Ramos (cell line): ENCODE results near the gene ARFRP1.

Experiments used
- in situ Hi-C: fragments of 300-500 bp; cut with MboI; formaldehyde crosslinking; loops from one replicate; pipeline ENCODE4 v1.14.3; 2022; ENCODE audit warnings: low sequenced_read_pairs; ENCODE audit not compliant: unreplicated experiment

Gene ARFRP1

GRCh38 chr20:63744158-63744557, 36.4 kb upstream of the ARFRP1 start:
- in situ Hi-C loops = no loop called here

GRCh38 chr20:63743210-63743970, 35.6 kb upstream of the ARFRP1 start:
- in situ Hi-C loops = no loop called here

GRCh38 chr20:63742381-63743024, 34.7 kb upstream of the ARFRP1 start:
- in situ Hi-C loops = no loop called here

- in situ Hi-C loops = no loop called here
Observed at GRCh38 chr20:63741676-63742380, 34.1 kb upstream of the ARFRP1 start.

GRCh38 chr20:63741354-63741675, 33.5 kb upstream of the ARFRP1 start:
- in situ Hi-C loops = no loop called here

GRCh38 chr20:63740627-63741353, 33.0 kb upstream of the ARFRP1 start:
- in situ Hi-C loops = no loop called here

GRCh38 chr20:63740070-63740626, 32.4 kb upstream of the ARFRP1 start:
- in situ Hi-C loops = no loop called here

GRCh38 chr20:63739130-63740069, 31.6 kb upstream of the ARFRP1 start, which contains the start of gene SLC2A4RG:
Gene SLC2A4RG (plus strand): TSS chr20:63739776. CDS start chr20:63739913, 137 bp downstream.
- in situ Hi-C loops = no loop called here

- in situ Hi-C loops = no loop called here
Observed at GRCh38 chr20:63738687-63739129, 30.9 kb upstream of the ARFRP1 start.

GRCh38 chr20:63737945-63738686, 30.3 kb upstream of the ARFRP1 start:
- in situ Hi-C loops = no loop called here

- in situ Hi-C loops = no loop called here
Observed at GRCh38 chr20:63737695-63737944, 29.8 kb upstream of the ARFRP1 start.

GRCh38 chr20:63736893-63737694, 29.3 kb upstream of the ARFRP1 start:
- in situ Hi-C loops = no loop called here

GRCh38 chr20:63735859-63736718, 28.3 kb upstream of the ARFRP1 start, which contains the start of gene LIME1:
Gene LIME1 (plus strand): TSS chr20:63736664. CDS start chr20:63737550, 886 bp downstream.
- in situ Hi-C loops = no loop called here

- in situ Hi-C loops = no loop called here
Observed at GRCh38 chr20:63734946-63735858, 27.4 kb upstream of the ARFRP1 start.

- in situ Hi-C loops = no loop called here
Observed at GRCh38 chr20:63734111-63734945, 26.6 kb upstream of the ARFRP1 start.
